ENCODE results near the gene TBCC. TPM values are rescaled to one million over a fixed set of nuclear protein-coding genes. Genes with fewer than 3 reads are reported as not detected.

Gene TBCC
- total and polyA plus RNA-seq, 2 of the 13 experiments (the other 11 are each of a cell fraction or from before 2014, with no cell fraction given) = 14.8 to 36.1 TPM

DNA sequence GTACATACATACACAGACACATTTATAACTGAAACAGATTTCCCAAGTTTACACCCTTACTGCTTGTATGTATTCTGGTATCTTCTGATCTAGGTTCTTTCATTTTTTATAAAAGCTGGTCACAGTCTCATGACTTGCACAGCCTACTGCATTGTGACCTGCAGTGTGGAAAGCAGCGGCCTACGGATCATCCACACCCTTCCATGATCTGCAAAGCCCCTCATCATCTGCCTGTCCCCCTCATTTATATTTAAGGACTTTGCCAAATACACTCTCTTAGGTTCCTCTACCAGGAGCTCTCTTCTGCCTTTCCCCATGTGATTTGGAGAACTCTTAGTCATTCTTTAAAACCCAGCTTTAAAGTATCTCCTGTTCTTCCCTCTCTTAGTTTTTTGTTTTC is 23.9 kb upstream of the TBCC start:
- H4K20me1 ChIP-seq (ENCODE audit: insufficient read depth, low read length) = no peaks in the 10 kb centered on the region
- no peaks in the 10 kb centered on the region for H3K27me3 ChIP-seq (ENCODE audit: control insufficient read depth in 1 of 2, insufficient read depth in 2 of 2, low read length in 2 of 2)
- 91% methylated on average over 2 of the region's 2 CpGs for WGBS (ENCODE audit: low lambda C conversion rate)
- ATAC-seq (no peak), FAIRE-seq (no peak), DNase-seq (ENCODE audit: low spot score) (no peak)
- ChIA-PET CTCF (ENCODE audit: low intra/inter-chr PET ratio, low total read pairs) (no interaction called here), POLR2A (interaction anchor here (1.2 to 1.3 kb wide), 3 partner anchors 9 to 23 kb away, joined by 3 to 6 read pairs (median 5); no protein-coding TSS in a partner anchor)
- H2AFZ ChIP-seq (ENCODE audit: low read length) = no peak overlapping the region
- TF ChIP-seq ZNF552 (CRISPR knock-in tag; IDR thresholded peaks at IDR 0.05; ENCODE audit: borderline replicate concordance) (no peak), POLR2AphosphoS5 (IDR thresholded peaks at IDR 0.05; ENCODE audit: low read depth, low read length) (no peak)
- no peak overlapping the region for H3K4me3 ChIP-seq (replicated peaks in 1 of 3; ENCODE audit: insufficient read depth in 1 of 3, low read depth in 2 of 3, low read length in 3 of 3)
- no peaks in the 10 kb centered on the region for H3K9me3 ChIP-seq (ENCODE audit: low read length)
- in situ Hi-C loops (cut with HindIII; ENCODE audit: extremely low pct_ligation_motif_present, low pct_unique_long_range_greater_than_20kb) (no loop called here), intact Hi-C loops (cut with micrococcal nuclease; ENCODE audit: unreplicated experiment) (no loop called here)
- no TSS peak for BruUV-seq (replicated peaks)
- H3K36me3 ChIP-seq (replicated peaks in 1 of 2; ENCODE audit: control insufficient read depth in 1 of 2, insufficient read depth in 2 of 2, low read length in 2 of 2) = no peaks in the 10 kb centered on the region; a peak in 1 of 5 replicates
- no peaks in the 10 kb centered on the region for H3K4me1 ChIP-seq (ENCODE audit: insufficient read depth, low read length)
- H3K4me2 ChIP-seq (ENCODE audit: low read depth, low read length) = no peak overlapping the region
- no peak overlapping the region for H3K27ac ChIP-seq (ENCODE audit: extremely low read length, insufficient read depth, low read length)
- H3K79me2 ChIP-seq (ENCODE audit: insufficient read depth, low read length) = no peaks in the 10 kb centered on the region
- no peak overlapping the region for H3K9ac ChIP-seq (ENCODE audit: insufficient read depth, low read depth, low read length)

DNA sequence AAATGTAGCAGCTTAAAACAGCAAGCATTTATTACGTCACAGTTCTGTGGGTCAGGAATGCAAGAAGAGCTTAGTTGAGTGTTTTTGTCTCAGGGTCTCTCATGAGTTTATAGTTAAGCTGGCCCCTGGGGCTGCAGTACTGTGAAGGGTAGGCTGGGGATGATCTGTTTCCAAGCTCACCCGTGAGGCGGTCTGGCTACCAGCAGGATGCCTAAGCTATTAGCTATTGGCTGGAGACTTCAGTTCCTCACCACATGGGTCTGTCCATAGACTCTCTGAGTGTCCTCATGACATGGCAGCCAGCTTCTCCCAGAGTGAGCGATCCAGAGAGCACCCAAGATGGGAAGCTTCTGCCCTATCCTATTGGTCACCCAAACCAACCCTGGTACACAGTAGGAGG is 23.1 kb upstream of the TBCC start:
- CTCF ChIA-PET (ENCODE audit: low intra/inter-chr PET ratio, low total read pairs) = no interaction called here
- WGBS (ENCODE audit: low lambda C conversion rate) = 97% methylated on average over 4 of the region's 4 CpGs

More for the DNA sequence above, 23.1 kb upstream of the TBCC start:
- no peak overlapping the region for H3K4me2 ChIP-seq (ENCODE audit: low read depth, low read length)
- H3K9me3 ChIP-seq (ENCODE audit: low read length) = no peaks in the 10 kb centered on the region
- no peaks in the 10 kb centered on the region for H3K4me1 ChIP-seq (ENCODE audit: insufficient read depth, low read length)
- intact Hi-C loops (cut with micrococcal nuclease; ENCODE audit: unreplicated experiment) (no loop called here), in situ Hi-C loops (cut with HindIII; ENCODE audit: extremely low pct_ligation_motif_present, low pct_unique_long_range_greater_than_20kb) (no loop called here)
- no peaks in the 10 kb centered on the region; a peak in 1 of 5 replicates for H3K36me3 ChIP-seq (replicated peaks in 1 of 2; ENCODE audit: control insufficient read depth in 1 of 2, insufficient read depth in 2 of 2, low read length in 2 of 2)
- H3K4me3 ChIP-seq (replicated peaks in 1 of 3; ENCODE audit: insufficient read depth in 1 of 3, low read depth in 2 of 3, low read length in 3 of 3) = no peak overlapping the region
- no peaks in the 10 kb centered on the region for H3K27me3 ChIP-seq (ENCODE audit: control insufficient read depth in 1 of 2, insufficient read depth in 2 of 2, low read length in 2 of 2)
- no TSS peak for BruUV-seq (replicated peaks)
- H3K79me2 ChIP-seq (ENCODE audit: insufficient read depth, low read length) = no peaks in the 10 kb centered on the region
- ATAC-seq = no peak; the same call in 2 of the 3 replicates
- H3K27ac ChIP-seq (ENCODE audit: extremely low read length, insufficient read depth, low read length) = no peak overlapping the region
- POLR2A ChIA-PET = interaction anchor here (1.0 to 1.2 kb wide), 3 partner anchors 10 to 22 kb away, joined by 4 to 6 read pairs (median 4); no protein-coding TSS in a partner anchor
- no peak for FAIRE-seq
- H4K20me1 ChIP-seq (ENCODE audit: insufficient read depth, low read length) = no peaks in the 10 kb centered on the region
- no peak for DNase-seq (ENCODE audit: low spot score)
- TF ChIP-seq IKZF5 (CRISPR knock-in tag; IDR thresholded peaks at IDR 0.05) (no peak), RBM39 (IDR thresholded peaks at IDR 0.05; ENCODE audit: low read depth, low read length, poor library complexity, severe bottlenecking) (no peak), KDM1A (CRISPR knock-in tag; IDR thresholded peaks at IDR 0.05) (no peak), KDM5B (CRISPR knock-in tag; IDR thresholded peaks at IDR 0.05; ENCODE audit: borderline replicate concordance) (no peak), AFF4 (CRISPR knock-in tag; IDR thresholded peaks at IDR 0.05) (no peak), ZNF207 (IDR thresholded peaks at IDR 0.05; ENCODE audit: borderline replicate concordance) (no peak), ZNF451 (CRISPR knock-in tag; IDR thresholded peaks at IDR 0.05) (no peak)
- no peak overlapping the region for H3K9ac ChIP-seq (ENCODE audit: insufficient read depth, low read depth, low read length)
- no peak overlapping the region for H2AFZ ChIP-seq (ENCODE audit: low read length)
